HCT116 (cell line): ENCODE results near the gene GRK5.

Source experiments
- ATF3 ChIP-seq: IDR thresholded peaks from 2 replicates; pipeline ENCODE4 v1.6.1; 2012
- CEBPB ChIP-seq: IDR thresholded peaks from 2 replicates; pipeline ENCODE4 v1.6.1; 2012; ENCODE audit warnings: low read depth
- CTCF ChIP-seq, 3 experiments: fragments of 200-600 bp in 1 of 3; sonication (generic) in 1 of 3; IDR thresholded peaks in 2 of 3; conservative IDR thresholded peaks in 1 of 3; 2 replicates each; pipeline ENCODE4 v1.5.1; 2012 to 2017; ENCODE audit warnings: low read depth in 2 of 3, low read length in 2 of 3, antibody characterized with exemption in 1 of 3, borderline replicate concordance in 1 of 3, control low read depth in 1 of 3, mild to moderate bottlenecking in 1 of 3, mixed read lengths in 1 of 3, mixed run types in 1 of 3, moderate library complexity in 1 of 3; ENCODE audit not compliant: insufficient read depth in 1 of 3
- EZH2 ChIP-seq: fragments of 200-600 bp; sonication (generic); IDR thresholded peaks from 2 replicates; pipeline ENCODE4 v1.6.1; 2017; ENCODE audit warnings: antibody characterized with exemption, mixed run types
- EZH2phosphoT487 ChIP-seq: fragments of 200-600 bp; IDR thresholded peaks from 2 replicates; pipeline ENCODE4 v1.6.1; 2018; ENCODE audit warnings: antibody characterized with exemption, borderline replicate concordance
- FOSL1 ChIP-seq: IDR thresholded peaks from 2 replicates; pipeline ENCODE4 v1.6.1; 2012; ENCODE audit warnings: low read depth
- MAX ChIP-seq: IDR thresholded peaks from 2 replicates; pipeline ENCODE4 v1.6.1; 2012
- POLR2A ChIP-seq: IDR thresholded peaks from 2 replicates; pipeline ENCODE4 v1.7.0; 2011; ENCODE audit warnings: borderline replicate concordance; ENCODE audit not compliant: insufficient read depth, insufficient read length; ENCODE audit errors: extremely low read depth
- POLR2AphosphoS5 ChIP-seq: IDR thresholded peaks from 2 replicates; pipeline ENCODE4 v1.6.1; 2011; ENCODE audit warnings: mild to moderate bottlenecking, low read depth, low read length, moderate library complexity
- RAD21 ChIP-seq: IDR thresholded peaks from 2 replicates; pipeline ENCODE4 v1.6.1; 2012; ENCODE audit warnings: low read depth, mild to moderate bottlenecking
- REST ChIP-seq: IDR thresholded peaks from 2 replicates; pipeline ENCODE4 v1.6.1; 2012; ENCODE audit warnings: low read depth
- SP1 ChIP-seq: IDR thresholded peaks from 2 replicates; pipeline ENCODE4 v1.6.1; 2012; ENCODE audit warnings: low read depth
- SRF ChIP-seq: IDR thresholded peaks from 2 replicates; pipeline ENCODE4 v1.6.1; 2012; ENCODE audit warnings: low read depth
- YY1 ChIP-seq: IDR thresholded peaks from 2 replicates; pipeline ENCODE4 v1.6.1; 2011; ENCODE audit warnings: low read length, low read depth, moderate library complexity, mild to moderate bottlenecking; ENCODE audit not compliant: insufficient replicate concordance; ENCODE audit errors: extremely low read depth

GRCh38 chr10:119386666-119387065, 179.3 kb downstream of the GRK5 start:
- TF ChIP-seq CTCF (IDR thresholded peaks at IDR 0.05 in 2 of 3, conservative IDR thresholded peaks at IDR 0.05 in 1 of 3; ENCODE audit: borderline replicate concordance in 1 of 3, insufficient read depth in 1 of 3, low read depth in 2 of 3, low read length in 2 of 3) = no peak
- TF ChIP-seq SRF = no peak
- TF ChIP-seq POLR2A = no peak
- no peak for TF ChIP-seq FOSL1
- no peak for TF ChIP-seq MAX
- TF ChIP-seq REST = no peak
- no peak for TF ChIP-seq RAD21
- no peak for TF ChIP-seq SP1
- no peak for TF ChIP-seq YY1
- no peak for TF ChIP-seq EZH2
- no peak for TF ChIP-seq ATF3
- TF ChIP-seq POLR2AphosphoS5 = no peak
- TF ChIP-seq CEBPB = no peak
- TF ChIP-seq EZH2phosphoT487 = no peak
